GM10248 (cell line): ENCODE measurements around the gene RNF167.
"Not testable (repeated sequence)": the region's sequence is repeated elsewhere in the genome, so short reads cannot be mapped to it uniquely, and the experiment has no call there.

Experiments
- CTCF ChIA-PET: fragments of 300-600 bp; sonication (Branson Sonifier 250); formaldehyde crosslinking; extraction: SDS; loops from one replicate; lab custom pipeline; 2021; ENCODE audit warnings: antibody characterized with exemption; lab: Yijun Ruan, JAX
- POLR2A ChIA-PET: fragments of 350-650 bp; sonication (Branson Sonifier 250); formaldehyde crosslinking; extraction: SDS; loops from one replicate; lab custom pipeline; 2020; ENCODE audit warnings: antibody characterized with exemption; lab: Yijun Ruan, JAX
- DNase-seq: peaks from one replicate; pipeline ENCODE4 v3.0.0; 2012; ENCODE audit errors: extremely low spot score
- TF ChIP-seq, protein P1 (sequence below): IDR thresholded peaks from 2 replicates; pipeline ENCODE4 v1.5.1; 2012; ENCODE audit warnings: mild to moderate bottlenecking, low read depth; ENCODE audit errors: extremely low read depth, missing control alignments, control extremely low read depth

RNF167 gene

DNA sequence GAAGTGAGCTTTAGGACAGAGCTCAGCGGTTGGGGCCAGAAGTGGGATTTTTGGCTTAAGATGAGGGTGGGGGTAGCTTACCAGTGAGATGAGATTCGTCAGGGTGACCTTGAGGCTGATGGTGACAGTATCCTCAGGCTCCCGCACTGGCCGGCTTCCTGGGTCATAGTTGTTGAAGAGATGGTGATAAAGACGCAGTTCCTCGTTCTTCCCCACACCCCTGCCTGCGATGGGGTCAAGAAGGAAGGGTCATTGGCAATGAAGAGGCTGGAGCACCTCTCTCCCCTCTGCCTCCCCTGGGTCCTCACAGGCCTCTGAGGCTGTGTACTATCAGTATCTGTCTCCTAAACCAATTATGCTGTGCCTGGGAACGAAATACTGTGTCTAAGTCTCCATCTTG, 37.5 kb upstream of the RNF167 start:
- ChIA-PET CTCF (interaction anchor here (0.9 to 3.0 kb wide), 15 partner anchors 11 to 336 kb away, joined by 3 to 9 read pairs (median 4); partner anchors contain the start of genes GLTPD2 and SPAG7), POLR2A (no interaction called here)
- TF ChIP-seq, protein P1, sequence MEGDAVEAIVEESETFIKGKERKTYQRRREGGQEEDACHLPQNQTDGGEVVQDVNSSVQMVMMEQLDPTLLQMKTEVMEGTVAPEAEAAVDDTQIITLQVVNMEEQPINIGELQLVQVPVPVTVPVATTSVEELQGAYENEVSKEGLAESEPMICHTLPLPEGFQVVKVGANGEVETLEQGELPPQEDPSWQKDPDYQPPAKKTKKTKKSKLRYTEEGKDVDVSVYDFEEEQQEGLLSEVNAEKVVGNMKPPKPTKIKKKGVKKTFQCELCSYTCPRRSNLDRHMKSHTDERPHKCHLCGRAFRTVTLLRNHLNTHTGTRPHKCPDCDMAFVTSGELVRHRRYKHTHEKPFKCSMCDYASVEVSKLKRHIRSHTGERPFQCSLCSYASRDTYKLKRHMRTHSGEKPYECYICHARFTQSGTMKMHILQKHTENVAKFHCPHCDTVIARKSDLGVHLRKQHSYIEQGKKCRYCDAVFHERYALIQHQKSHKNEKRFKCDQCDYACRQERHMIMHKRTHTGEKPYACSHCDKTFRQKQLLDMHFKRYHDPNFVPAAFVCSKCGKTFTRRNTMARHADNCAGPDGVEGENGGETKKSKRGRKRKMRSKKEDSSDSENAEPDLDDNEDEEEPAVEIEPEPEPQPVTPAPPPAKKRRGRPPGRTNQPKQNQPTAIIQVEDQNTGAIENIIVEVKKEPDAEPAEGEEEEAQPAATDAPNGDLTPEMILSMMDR = no peak
- DNase-seq = no peak

DNA sequence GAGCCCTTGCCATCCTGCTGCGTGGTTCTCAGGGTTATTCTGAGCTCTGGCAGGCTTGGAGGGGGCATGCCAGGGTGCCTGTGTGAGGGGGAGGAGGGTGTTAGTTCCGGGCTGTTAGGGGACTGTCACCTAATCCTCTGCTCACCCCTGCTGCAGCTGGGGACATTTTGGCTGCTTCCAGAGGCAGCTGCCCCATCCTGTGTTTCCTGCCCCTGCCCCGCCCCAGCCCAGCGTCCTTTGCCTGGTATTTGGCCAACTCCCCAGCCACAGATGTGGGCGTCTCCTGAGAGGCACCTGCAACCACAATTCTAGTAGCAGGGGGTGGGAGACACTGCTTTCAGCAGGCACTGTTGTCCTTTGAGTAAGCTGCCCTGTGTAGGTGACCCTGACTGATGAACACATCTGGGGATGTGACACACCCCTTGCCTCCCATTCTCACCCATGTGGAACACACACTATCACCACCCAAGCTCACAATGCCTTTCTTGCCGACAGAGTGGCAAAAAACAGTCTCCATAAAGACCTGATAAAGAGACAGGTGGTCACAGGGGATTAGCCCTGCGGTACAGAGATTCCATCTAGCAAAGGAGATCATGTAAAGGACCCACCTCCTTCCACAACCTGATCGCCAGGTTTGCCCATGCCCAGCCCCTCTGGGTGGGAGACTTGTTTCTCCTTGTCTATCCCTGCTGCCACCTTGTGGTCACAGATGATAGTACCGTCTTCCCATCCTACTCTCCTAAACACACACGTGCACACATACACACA, 36.8 kb upstream of the RNF167 start, which contains the start of gene CHRNE:
CHRNE (minus strand) TSS at position 48 of the 768 bp plus-strand sequence; CDS start at position 13, 35 bp downstream.
- DNase-seq = peak; percentile 61
- CTCF ChIA-PET = interaction anchor here (0.7 to 3.0 kb wide), 18 partner anchors 10 to 349 kb away, joined by 3 to 9 read pairs (median 4); partner anchors contain the start of genes GLTPD2, MYBBP1A and SPAG7
- TF ChIP-seq, protein P1 = peak; percentile 72
- POLR2A ChIA-PET = no interaction called here

GRCh38 chr17:4906642-4907041, 33.4 kb upstream of the RNF167 start:
- DNase-seq, POLR2A ChIA-PET: not testable (repeated sequence)
- CTCF ChIA-PET = interaction anchor here (1.0 to 1.4 kb wide), 2 partner anchors 50 to 155 kb away, joined by 3 to 4 read pairs; no protein-coding TSS in a partner anchor

- no peak for DNase-seq
- POLR2A ChIA-PET = interaction anchor here (0.6 kb wide), 1 partner anchor 97 kb away, joined by 3 read pairs; no protein-coding TSS in a partner anchor
- CTCF ChIA-PET = interaction anchor here (0.6 to 2.6 kb wide), 35 partner anchors 9 to 531 kb away, joined by 3 to 30 read pairs (median 5); partner anchors contain the start of genes ARRB2, C17orf107, C1QBP and GLTPD2
- TF ChIP-seq, protein P1 = no peak
These were observed 31.8 kb upstream of the RNF167 start for GRCh38 chr17:4908301-4908700.

GRCh38 chr17:4908711-4909496, 31.2 kb upstream of the RNF167 start:
- ChIA-PET CTCF (interaction anchor here (0.6 to 2.6 kb wide), 41 partner anchors 9 to 530 kb away, joined by 3 to 30 read pairs (median 4); partner anchors contain the start of genes ARRB2, C17orf107, C1QBP and GLTPD2), POLR2A (interaction anchor here (0.6 to 1.0 kb wide), 2 partner anchors 31 to 96 kb away, joined by 3 to 5 read pairs; partner anchors contain the start of genes RNF167 and SLC25A11)
- DNase-seq = peak; percentile 87
- TF ChIP-seq, protein P1 = peak; percentile 81

DNA sequence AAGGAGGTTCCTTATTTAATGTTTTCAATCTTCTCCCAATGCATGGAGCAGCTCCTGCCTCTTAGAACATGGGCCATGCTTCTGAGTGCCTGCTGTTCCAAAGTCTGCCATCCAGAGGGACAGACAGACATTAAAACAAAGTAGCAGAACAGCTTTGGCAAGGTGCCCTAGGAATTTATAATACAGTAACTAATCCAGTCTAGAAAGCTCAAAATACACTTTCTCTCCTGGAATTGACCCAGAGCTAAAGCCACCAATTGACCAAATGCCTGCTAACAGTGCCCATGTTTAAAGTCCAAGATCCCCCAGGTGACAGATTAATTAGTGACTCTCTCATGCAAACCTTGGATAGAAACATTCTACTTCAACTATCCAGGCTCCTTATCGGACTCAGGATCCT, 26.1 kb upstream of the RNF167 start:
- ChIA-PET CTCF (interaction anchor here (0.9 to 2.1 kb wide), 4 partner anchors 9 to 67 kb away, joined by 3 to 9 read pairs (median 4); partner anchors contain the start of gene CHRNE), POLR2A (no interaction called here)

GRCh38 chr17:4914551-4914950, 25.5 kb upstream of the RNF167 start:
- CTCF ChIA-PET = interaction anchor here (1.4 to 2.1 kb wide), 2 partner anchors 11 to 12 kb away, joined by 5 to 9 read pairs; partner anchors contain the start of gene CHRNE
- DNase-seq, POLR2A ChIA-PET: not testable (repeated sequence)

More for the DNA sequence above, 26.1 kb upstream of the RNF167 start:
- TF ChIP-seq, protein P1 = no peak
- no peak for DNase-seq
